GM18909 (cell line): ENCODE data around the gene IDUA.

Source experiments
- ATAC-seq: cut with Tn5 transposase; IDR thresholded peaks from one replicate; pipeline ENCODE4 v1.9.1; 2021; ENCODE audit warnings: mild to moderate bottlenecking; ENCODE audit not compliant: unreplicated experiment, poor library complexity

The IDUA gene

DNA sequence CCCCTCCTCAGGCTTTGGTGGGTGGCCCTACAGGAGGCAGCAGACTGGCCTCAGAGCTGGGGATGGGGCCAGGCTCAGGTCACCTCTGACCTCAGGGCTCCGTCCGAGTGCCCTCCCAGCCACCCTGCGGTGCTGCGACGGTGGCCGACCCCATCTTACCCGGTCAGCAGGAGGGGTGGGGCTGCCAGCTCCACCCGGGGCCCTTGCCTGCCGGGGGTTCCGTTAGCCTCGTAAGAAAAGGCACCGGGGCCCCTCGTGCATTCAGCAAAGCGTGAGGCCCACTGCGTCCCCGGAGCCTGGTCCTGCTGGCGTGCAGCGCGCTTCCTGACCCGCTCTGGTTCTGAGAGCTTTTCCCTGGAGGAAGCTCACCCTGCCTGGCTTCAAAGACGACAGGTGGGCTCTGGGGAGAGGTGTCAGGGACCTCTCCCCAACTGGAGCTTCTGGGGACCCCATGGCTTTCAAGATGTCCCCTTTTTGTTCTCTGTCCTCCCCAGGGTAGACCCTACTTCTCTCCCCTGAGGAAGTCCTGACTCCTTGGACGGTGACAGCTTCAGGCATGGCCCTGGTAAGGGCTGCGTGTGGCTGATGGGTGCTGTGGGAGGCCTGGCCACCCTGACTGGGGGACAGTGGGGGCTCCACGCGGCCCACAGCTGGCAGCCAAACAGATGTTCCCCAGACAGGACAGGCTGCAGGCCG is 40.5 kb downstream of the IDUA start:
- ATAC-seq: no peak

DNA sequence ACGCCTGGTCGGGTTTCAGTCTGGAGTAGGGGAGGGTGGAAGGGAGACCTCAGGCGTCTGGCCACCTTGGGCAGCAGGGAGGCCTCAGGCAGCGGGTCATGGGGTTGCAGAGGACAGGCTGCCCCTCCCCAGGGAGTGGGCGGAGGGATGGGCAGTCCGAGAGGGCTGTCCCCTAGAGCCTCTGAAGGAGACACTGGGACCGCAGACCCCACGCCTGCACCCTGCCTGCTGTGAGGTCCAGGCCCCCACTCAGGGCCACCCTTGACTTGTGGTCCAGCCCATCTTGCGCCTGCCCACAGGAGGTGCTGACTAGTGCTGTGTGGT is 41.0 kb downstream of the IDUA start:
- no peak for ATAC-seq

DNA sequence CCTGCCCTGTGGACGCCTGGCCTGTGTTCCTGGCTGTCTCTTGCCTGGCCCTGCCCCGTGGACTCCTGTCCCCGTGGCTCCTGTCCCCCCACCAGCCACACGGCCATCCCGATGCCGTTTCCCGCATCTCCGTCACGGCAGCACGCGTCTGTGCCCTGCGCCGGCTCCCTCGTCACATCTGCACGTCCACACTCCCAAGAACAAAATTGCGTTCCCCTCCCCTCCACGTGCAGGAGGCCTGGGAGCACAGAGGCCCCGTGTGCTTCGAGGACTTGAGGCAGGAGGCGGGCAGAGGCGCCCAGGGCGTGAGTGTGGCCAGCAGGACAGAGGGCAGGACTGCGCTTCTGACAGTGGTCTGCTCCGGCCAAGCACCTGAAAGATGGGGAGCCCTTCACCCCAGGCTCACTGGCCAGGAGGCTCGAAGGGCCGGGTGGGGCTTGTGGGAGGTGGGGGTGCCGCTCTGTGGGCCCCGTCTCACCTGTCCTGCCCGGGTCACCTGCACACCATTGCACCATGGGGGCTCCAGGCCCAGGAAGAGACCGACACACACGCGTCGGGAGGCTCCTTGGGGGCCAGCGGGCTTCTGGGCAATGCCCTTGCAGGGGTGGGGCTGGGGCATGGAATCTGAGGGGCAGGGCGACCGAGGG is 41.9 kb downstream of the IDUA start:
- no peak for ATAC-seq

DNA sequence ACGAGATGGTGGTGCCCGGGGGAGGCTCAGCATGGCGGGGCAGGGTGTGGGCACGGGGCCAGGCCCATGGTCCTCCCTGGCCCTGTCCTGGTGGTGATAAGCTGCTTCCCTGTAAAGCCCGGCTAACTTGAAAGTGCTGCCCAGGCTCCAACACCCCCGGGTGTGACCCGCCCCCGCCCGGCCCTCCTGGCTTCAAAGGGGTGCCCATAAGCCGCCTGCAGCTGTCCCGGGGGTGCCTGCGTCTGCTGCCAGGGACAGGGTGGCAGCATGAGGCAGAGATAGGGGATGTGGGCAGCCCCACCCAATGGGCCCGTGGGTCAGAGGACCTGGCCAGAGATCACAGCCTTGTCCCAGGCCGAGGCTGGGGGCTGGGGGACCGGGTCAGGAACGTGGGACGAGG is 42.7 kb downstream of the IDUA start:
- ATAC-seq: no peak

DNA sequence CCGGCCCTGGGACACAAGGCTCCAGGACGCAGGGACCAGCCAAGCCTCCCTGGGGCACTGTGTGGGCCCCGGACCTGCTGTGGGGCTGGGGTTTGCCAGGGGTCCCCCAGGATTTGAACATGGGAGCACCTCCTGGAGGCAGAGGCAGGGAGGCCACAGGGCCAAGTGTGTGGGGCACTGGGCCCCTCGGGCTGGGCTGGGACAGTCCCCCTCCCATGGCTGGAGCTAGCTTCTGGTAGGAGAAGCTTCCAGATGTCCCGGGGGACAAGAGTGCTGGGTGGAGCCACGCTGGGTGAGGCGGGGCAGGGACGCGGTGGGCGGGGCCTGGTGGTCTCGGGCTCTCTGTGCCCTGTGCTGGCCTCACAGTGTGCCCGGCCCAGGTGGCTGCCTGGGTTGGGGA is 43.2 kb downstream of the IDUA start:
- ATAC-seq: no peak

DNA sequence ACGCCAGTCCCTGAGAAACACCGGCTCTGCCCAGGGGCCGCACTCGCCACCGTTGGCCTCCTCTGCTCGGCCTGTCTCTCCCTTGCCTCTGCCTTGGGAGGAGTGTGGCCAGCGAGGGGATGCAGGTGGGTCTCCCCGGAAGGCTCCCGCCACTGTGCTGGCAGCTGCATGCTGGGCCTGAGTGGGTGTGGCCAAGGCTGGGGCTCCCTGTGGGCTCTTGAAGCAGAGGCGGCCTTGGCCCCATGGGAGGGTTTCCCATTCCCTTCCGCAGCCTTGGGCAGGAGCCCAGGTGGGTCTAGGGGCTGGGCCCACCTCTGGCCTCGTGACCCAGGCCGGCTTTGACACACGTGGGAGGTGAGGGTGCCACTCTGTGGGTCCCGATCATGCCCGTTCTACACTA is 43.7 kb downstream of the IDUA start:
- ATAC-seq: no peak

DNA sequence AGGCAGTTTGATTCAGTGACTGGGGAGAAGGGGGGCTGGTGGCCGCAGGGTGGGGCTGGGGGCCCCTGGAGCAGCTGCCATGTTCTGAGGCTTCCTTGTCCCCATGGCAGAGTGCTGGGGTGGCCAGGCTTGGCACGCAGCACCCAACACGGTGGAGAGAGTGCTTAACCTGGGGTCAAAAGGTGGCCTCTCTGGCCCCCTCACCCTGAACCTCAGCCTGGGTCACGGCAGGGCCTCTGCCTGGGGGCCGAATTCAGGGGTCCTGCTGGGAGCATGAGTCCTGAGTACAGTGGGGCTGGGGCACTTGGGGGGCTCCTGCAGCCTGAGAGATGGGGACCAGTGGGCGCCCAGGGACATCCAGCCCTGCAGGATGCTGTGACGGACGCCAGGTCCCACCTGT is 44.5 kb downstream of the IDUA start:
- no peak for ATAC-seq

DNA sequence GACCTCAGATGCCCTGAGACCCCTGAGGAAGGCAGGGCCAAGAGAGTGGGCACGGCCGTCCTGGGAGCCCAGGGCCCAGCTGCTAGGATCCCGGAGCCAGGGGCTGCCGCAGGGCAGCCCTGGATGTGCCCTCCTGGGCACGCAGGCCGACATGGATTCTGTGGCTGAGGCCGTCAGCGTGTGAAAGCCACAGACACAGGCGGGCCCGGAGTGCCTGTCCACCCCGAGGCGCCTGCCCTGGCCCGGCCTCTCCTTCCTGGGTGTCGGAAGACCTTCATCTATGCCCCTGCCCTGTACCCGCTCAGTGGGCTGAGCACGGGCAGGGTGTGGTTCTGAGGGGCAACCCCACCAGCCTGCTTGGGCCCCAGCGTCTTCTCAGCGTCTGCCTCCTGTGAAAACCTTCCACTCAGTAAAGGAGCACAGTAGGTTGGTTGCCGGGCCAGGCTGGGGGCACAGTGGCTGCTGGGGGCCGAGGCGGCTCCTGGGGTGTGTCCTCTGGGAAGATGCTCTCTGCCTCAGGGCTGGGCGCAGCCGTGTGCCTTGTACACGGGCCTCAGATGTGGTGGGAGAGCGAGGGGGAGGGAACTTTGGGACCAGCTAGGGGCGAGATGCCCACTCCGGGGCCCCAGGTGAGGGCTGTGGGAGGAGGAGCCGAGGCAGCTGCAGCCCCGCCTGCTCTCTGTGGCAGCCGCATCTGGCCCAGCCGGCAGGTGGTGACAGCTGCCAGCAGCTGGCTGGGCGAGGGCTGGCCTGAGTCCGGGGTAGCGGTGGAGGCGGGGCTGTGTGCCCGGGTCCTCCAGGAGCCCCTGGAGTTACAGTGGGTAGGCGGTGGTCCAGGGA is 45.3 kb downstream of the IDUA start:
- ATAC-seq: no peak

DNA sequence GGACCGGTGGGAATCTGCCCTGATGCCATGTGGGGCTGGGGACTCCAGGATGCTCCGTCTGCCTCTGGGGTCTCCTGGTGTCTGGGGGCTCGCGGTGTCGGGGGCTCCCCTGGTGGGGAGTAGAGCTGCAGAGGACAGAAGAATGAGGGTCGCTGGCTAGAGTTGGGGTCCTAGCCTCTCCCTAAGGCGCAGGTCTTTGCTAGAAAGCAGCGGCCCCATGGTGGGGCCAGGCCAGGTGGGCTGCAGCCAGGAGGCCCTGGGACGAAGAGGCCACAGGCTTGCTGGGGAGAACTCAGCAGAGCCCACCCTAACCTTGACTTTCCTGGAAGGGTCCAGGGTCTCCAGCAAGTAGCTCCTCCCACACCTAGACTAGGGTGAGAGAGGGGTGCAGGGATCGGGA is 46.0 kb downstream of the IDUA start:
- ATAC-seq: no peak

DNA sequence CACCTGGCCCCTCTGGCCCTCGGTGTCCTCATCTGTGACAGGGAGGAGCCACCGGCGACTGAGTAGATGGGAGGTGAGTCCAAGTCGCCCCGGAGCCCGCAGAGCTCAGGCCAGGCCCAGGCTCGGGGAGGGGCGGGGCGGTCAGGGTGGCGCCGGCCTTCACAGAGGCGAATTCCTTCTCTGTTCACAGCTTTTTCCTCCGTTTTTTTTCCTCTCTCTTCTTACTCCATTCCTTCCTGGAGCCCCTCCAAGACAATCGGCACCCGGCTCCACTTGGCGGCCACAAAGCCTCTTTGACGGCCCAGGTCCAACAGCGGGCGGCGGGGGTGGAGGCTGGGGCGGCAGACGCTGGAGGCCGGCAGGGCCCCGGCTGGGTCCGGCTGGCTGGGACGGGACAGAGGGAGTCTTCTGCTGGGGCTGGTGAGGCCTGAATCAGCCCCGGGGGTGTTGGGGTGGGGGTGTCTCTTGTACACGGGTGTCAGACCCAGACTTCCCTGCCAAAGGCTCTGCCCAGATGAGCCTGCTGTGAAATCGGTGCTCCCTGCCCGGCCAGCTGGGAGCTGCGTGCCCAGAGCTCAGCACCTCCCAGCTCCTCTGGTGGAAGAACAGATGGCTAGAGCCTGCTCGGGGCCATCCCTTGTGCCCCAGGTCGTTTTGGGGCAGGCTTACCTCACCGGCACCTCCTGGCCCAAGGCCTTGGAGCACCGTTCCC is 47.2 kb downstream of the IDUA start:
- no peak for ATAC-seq

DNA sequence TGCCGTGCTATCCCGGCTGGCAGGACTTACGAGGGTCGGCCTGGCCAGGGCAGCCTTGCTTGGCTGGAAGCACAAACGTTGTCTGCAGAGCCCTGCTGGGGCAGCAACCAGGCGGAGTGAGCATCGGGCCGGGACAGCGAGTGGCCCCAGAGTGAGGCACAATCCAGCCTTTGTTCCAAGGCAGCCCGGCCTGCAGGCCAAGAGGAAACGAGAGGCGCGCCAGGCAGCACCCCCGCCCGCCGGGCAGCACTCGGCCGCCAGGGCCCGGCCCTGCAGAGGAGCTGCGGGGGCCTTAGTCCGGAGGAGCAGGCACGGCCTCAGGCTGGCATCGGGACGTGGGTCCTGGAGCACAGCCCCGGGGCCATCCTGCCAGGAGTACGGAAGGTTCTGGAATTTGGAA is 48.7 kb downstream of the IDUA start:
- ATAC-seq: no peak

DNA sequence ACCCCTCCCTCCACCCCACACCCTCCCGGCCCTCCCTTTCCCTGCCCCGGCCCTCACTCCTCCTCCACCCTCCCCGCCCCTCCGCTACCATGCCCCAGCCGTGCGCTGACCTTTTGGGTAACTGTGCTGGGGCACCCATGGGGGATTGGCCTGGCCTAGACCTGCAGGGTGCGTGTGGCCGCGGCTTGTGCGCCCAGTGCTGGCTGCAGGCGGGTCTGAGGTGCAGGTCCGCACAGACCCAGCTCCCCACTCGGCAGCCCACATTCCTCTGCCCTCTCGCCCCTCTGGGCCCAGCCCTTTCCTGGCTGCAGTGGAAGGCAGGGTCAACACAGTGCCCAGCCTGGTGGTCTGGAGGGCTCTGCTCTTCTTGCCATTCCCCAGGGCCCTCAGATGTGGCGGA is 49.3 kb downstream of the IDUA start:
- ATAC-seq: no peak

DNA sequence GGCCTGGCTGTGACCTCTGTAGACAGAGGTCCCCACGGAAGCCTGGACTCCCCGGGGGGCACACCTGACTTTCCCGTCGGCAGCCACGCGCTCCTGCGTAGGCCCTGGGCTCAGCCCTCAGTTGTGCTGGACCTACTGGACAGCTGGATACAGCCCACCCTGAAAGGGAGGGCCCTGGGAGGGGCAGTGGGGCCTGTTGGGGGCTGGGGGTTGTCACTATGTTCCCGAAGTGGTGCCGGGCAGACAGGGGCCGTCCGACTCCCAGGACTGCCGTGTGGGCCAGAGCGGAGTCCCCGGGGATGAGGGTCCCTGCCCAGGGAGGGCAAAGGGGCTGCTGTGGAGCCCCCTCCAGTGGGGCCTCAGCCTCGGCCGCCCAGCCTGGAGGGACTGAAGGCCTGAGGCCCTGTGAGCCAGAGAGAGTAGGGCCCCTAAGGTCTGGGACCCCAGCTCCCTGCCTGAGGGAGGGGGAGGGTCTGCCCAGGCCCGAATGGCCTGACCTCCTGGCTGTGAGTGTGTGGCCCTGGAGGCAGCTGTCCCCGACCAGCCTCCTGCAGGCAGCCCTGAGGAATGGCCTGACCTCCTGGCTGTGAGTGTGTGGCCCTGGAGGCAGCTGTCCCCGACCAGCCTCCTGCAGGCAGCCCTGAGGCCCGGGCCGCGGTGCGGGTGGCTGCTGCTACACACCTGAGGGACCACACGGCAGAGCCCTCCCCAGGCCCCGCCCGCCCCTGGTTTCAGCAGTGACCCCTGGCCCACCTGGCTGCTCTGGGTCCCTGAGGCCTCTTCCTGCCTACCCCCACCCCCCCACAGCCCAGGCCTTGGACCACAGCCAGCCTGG is 50.3 kb downstream of the IDUA start:
- ATAC-seq: no peak

DNA sequence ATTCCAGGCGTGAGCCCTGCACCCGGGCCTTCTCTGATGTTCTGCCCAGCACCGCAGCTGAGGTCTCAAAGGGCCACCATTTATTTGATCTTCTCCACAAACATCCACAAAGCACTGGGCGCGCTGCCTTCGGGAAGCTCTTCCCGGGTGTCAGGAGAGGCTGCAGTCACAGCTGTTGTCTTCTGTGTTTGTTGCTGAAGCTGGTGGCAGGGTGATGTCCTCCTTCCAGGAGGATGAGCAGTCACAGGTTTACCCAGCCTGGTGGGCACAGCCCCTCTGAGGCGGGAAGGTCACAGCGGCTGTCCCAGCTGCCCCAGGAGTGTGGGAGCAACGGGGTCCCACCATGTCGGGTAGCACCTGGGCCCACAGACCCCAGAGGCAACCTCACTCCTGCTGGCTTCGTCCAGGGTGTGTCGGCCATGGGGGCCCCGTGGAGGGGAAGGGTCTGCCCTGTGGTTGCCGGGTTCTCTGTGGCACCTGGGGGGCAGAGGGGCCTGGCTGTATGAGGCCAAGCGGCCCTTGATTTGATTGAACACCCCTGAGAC is 52.2 kb downstream of the IDUA start:
- ATAC-seq: no peak

DNA sequence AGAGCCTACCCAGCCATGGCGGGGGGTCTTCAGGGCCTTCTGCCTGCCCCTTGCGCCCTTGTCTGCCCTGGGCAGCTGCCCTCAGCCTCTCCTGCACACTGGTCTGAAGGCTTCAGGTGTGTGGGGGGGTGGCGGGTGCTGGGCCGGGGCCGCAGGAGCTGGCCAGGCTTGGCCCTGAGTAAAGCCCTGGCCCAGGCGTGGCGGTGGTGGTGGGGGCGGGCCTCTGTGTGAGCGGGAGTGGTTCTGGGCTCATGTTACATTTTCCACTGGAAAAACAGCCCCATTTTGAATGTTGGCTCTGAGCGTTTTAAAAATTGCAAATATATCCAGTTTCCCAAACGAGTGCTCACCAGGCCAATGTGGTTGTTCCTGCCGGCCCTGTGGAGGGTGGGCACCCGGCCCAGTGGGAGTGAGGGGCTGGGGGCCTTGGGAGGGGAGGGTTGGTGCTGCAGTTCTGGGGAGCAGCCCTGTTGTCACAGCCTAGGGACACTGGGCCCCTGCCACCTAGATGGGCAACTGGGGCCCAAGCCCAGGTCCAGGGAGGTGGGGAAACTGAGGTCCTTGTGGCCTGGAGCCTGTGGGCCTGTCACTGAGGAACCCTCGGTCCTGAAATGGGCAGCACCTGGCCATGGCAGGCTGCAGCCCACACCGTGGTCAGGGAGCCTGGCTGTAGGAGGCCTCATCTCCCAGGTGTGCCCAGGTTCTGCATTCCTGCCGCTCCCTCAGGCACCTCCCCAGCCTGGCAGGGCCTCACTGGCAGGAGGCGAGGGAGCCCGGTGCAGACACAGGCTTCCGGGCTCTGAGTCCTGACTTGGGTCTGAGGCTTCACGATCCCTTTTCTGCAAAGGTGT is 52.9 kb downstream of the IDUA start:
- no peak for ATAC-seq

DNA sequence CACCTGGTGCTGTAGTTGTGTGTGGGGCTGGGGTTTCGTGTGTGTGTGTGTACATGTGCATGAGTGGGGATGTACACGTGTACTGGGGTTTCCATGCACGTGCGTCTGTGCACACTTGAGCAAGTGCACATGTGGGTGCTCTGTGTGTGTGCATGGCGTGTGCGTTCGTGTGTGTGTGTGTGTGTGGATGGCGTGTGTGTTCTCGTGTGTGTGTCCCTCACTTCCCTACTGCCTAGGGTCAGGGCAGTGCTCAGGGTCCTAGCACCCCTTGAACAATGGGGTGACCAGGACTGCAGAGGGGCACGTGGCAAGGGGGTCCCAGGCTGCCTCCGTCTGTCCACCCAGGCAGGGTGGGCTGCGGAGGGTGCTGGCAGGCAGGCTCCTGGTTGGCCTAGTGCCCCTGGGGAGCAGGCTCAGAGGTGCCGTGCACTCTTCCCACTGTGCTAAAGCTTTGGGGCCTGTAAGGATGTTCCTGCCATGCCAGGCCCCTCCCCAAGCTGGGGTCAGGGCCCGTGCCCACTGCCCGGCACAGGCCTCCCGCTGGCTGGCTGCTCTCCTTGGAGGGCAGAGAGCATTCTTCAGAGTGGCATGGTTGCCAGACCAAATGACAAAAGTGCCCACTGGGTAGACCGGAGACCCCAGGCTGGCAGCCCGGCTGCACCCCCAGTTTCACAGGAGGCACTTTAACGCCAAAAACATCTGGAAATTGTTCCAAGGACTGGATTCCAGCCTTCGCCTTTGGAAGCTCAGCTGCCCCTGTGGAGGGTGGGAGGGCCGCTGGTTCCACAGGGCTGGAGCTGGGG is 53.7 kb downstream of the IDUA start:
- no peak for ATAC-seq

DNA sequence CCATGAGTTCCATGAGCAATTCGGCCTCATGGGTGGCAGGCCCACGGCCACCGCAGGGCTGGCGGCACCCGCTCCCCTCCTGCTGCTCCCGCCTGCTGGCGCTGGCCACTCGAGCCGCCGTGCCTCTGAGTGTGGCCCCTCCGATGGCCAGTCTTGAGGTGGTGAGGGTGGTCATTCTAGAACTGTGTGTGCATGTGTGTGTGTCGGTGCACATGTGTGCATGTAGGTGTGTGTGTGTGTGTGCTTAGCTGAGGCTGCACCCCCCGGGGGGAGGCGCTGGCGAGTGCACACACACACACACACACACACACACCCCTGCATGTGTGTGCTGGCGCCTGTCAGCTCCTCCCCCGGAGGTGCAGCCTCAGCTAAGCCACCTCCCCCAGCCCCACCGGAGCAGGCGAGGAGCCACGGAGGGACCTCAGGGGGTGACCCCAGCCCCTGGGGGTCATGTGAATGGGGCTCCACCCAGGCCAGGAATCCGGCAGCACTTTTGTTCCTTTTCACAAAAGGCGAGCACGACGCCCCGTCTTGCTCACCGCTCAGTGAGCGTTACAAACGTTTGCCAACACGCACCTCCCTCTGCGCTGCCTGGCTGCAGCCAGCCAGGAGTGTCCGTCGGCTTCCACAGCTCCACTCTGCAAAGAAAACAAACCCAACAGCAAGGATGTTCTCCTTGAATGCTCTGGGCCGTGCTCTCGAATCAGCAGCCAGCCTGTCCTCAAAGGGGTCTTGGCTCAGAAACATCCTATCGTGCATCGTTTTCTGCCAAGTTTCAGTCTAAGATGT is 54.5 kb downstream of the IDUA start:
- no peak for ATAC-seq
